Mucosa of rectum (tissue), 2 donors: Measurements from ENCODE around the gene UBA6.
"Not testable (repeated sequence)": the region's sequence is repeated elsewhere in the genome, so short reads cannot be mapped to it uniquely, and the experiment has no call there.

ENCODE experiments used
- H3K27ac ChIP-seq, 2 donors: one replicate each; pipeline ENCODE4 v1.7.0; 2013; ENCODE audit warnings: inconsistent platforms in 2 of 2, low read depth in 2 of 2, low read length in 2 of 2
- H3K27me3 ChIP-seq, 2 donors: one replicate each; pipeline ENCODE4 v1.7.0; 2013; ENCODE audit warnings: low read length in 2 of 2; ENCODE audit not compliant: control insufficient read depth in 2 of 2, insufficient read depth in 2 of 2
- H3K36me3 ChIP-seq, 2 donors: one replicate each; pipeline ENCODE4 v1.7.0; 2013; ENCODE audit warnings: low read length in 2 of 2; ENCODE audit not compliant: control insufficient read depth in 2 of 2, insufficient read depth in 2 of 2
- H3K4me1 ChIP-seq, 2 donors: one replicate each; pipeline ENCODE4 v1.7.0; 2013; ENCODE audit warnings: low read length in 2 of 2, mild to moderate bottlenecking in 1 of 2; ENCODE audit not compliant: control insufficient read depth in 2 of 2, insufficient read depth in 2 of 2
- H3K4me3 ChIP-seq, 2 donors: one replicate each; pipeline ENCODE4 v1.7.0; 2013; ENCODE audit warnings: low read length in 2 of 2
- H3K9ac ChIP-seq, 2 donors: one replicate each; pipeline ENCODE4 v1.7.0; 2013; ENCODE audit warnings: low read length in 2 of 2, low read depth in 1 of 2, mild to moderate bottlenecking in 1 of 2
- H3K9me3 ChIP-seq, 2 donors: one replicate each; pipeline ENCODE4 v1.7.0; 2013; ENCODE audit warnings: low read length in 2 of 2; ENCODE audit not compliant: control insufficient read depth in 2 of 2
- donor health status: healthy.
- donor health status: Normal muscosa, but diverticular disease.

UBA6 gene

DNA sequence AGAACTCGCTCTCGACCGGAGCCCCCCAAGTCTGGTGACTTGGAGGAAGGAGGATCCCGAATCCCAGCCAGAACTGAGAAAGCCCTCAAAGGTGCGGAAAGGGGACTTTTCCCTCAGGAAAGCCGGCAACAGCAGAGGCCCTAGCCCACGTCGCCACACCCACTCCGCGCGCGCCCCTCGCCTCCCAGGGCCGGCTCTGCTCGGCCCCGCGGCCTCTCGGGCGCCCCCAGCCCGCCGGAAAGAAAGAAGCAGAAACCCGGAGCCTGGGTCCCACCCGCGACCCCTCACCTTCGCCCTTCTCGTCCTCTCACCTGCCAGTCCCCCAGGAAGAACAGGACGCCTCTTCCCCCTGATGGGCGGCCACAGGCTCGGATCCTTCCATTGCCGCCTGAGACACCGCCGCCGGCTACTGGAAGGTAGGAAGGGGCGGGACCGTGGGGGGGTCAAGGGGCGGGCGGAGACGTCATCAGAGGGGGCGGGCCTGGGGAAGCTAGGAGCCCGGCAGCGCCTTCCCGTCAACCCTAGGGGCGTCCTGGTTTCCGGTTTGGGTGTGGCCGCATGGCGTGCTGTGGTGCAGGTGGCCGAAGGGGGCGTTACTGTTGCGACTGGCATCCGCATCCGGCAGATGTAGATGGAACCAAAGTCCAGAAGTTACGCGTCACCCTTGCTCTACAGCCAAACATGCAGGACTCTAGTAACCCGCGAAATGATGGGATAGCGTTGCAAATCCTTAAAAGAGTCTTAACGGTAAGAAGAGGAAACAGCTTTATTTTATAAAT is at the start of gene UBA6:
UBA6 (minus strand) TSS at position 418 of the 779 bp plus-strand sequence; CDS start at position 382, 36 bp downstream.
- Histone ChIP-seq H3K9ac (peak within 1 kb of the TSS; percentile 83 to 95), H3K36me3 (no peaks in the 10 kb centered on the region), H3K27me3 (no peaks in the 10 kb centered on the region), H3K27ac (peak within 1 kb of the TSS; percentile 81 to 89), H3K9me3 (no peaks in the 10 kb centered on the region), H3K4me3 (peak within 1 kb of the TSS; percentile 92 to 97), H3K4me1 (peaks cover 0 to 3% of the 10 kb centered on the region in 2 donors)

DNA sequence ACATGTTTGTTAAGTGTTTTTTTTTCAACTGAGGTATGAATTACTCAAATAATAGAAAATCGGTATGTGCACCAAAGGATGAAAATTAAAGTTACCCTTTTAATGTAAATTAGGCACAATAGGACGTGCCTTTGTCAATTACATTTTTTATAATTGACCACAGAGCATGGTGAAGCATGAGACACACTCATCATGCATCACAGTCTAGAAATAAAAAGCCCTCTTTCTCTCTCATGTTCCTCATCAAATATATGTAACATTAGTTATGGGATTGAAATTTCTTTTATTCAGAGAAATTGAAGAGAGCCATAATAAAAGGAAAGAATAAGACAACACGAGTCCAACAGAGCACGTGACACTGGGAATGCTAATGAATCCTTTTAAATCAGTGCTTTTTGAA is 49.7 kb upstream of the UBA6 start:
- H3K9me3 ChIP-seq: no peaks in the 10 kb centered on the region
- no peak overlapping the region for H3K9ac ChIP-seq
- H3K27ac ChIP-seq: no peak overlapping the region
- no peaks in the 10 kb centered on the region for H3K27me3 ChIP-seq
- no peaks in the 10 kb centered on the region for H3K4me1 ChIP-seq
- H3K4me3 ChIP-seq: no peak overlapping the region
- no peaks in the 10 kb centered on the region for H3K36me3 ChIP-seq

DNA sequence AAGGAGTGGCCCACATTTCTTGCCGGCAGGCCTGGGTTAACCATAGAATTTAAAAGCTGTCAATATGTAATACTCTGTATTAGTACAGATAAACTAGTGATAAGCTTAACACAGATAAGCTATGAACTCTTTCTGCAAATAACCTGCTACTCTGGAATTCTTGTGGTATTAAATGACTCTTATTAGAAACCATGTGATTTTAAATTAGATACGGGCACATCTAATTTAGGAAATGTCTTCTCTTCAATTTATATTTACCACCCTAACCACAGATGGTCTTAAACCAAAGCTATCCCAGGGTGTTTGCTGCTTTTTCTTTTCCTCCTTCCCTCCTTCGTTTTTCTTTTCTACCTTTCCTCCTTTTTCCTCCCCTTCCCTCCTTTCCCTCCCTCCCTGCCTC is 48.3 kb upstream of the UBA6 start:
- Histone ChIP-seq H3K4me1 (no peaks in the 10 kb centered on the region), H3K27me3 (no peaks in the 10 kb centered on the region), H3K36me3 (no peaks in the 10 kb centered on the region), H3K9ac (no peak overlapping the region), H3K4me3 (no peak overlapping the region), H3K27ac (no peak overlapping the region), H3K9me3 (no peaks in the 10 kb centered on the region)

DNA sequence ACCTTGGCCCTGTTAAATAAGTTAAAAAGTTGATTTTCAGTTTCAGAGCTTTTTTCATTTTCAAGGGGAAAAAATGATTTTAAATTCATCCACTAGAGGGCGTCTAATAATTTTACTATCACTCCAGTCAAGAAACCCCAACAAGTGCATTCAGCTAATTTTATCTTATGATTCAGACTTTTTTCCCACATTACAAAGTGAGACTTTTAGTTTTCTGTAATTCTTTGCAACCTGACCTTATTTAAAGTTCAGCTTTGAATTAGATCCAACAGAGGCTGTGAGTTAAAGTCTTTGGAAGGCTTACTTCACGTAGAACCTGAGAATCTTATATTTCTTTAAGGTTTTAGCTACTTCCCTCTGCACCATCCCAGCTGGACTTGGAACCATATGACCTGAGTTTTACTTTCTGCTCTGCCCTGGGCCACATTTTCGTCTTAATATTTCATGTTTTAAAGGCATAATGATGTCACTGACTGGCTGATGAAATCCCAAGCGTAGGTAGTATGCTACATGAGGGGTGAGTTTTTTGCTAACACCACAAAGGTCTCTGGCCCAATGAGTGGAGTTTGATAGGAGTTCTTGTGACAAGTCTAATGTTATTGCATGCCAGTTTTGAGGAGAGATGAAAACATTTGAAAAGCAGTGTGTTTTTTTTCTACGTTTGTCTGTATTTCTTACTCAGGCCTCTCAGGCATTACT is 46.0 kb upstream of the UBA6 start:
- H3K36me3 ChIP-seq: no peaks in the 10 kb centered on the region
- no peaks in the 10 kb centered on the region for H3K4me1 ChIP-seq
- H3K4me3 ChIP-seq: no peak overlapping the region
- H3K9me3 ChIP-seq: no peaks in the 10 kb centered on the region
- H3K27me3 ChIP-seq: no peaks in the 10 kb centered on the region
- H3K9ac ChIP-seq: no peak overlapping the region
- H3K27ac ChIP-seq: no peak overlapping the region

DNA sequence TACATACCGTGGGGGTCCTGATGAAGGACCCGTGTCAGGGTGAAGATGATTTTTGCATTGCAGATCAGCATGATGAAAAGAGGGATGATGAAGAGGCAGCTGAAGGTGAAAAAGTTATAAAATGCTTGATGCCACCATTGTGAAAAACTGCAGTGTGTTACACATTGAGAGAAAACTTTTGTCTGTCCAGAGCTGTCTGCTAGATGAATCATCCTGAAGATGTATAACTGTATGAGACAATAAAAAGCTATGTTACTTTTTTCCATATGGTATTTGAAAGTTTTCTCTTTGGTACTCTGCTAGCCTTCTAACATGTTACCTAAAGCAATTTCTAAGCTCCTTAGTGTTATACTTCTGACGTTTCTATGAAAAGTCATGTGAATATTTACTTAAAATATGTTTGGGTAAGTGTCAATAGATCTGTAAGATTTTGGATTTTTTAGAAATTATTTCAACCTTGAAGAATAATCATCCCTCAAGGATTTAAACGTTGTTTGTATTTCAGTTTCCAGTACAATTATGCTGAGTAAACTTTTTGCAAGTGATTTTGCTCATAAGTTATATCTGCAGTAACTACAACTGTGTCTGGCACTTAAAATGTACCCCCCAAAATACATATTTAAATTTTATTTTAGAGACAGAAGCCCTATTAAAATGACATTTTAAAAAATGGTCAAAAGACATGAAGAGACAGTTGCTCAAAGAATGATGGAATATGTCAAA is 43.8 kb upstream of the UBA6 start:
- H3K27me3 ChIP-seq: no peaks in the 10 kb centered on the region
- no peaks in the 10 kb centered on the region for H3K9me3 ChIP-seq

DNA sequence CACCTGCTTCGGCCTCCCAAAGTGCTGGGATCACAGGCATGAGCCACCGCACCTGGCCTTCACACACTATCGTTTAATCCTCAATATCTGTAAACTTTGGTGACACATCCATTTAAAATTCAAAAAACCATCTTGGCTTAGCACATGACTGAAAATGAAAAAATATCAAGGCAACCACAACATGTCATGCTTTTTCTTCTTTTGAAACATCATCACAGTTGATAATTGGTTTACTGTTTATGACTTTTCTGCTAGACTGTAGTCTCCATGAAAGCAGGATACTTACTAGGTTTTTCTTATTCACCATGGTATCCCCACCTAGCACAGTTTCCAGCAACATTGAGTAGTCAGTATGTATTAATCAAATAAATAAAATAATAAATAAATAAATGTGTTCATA is 42.2 kb upstream of the UBA6 start:
- Histone ChIP-seq H3K4me1 (no peaks in the 10 kb centered on the region), H3K9me3 (no peaks in the 10 kb centered on the region), H3K4me3 (no peak overlapping the region), H3K36me3 (no peaks in the 10 kb centered on the region), H3K27ac (no peak overlapping the region), H3K9ac (no peak overlapping the region), H3K27me3 (no peaks in the 10 kb centered on the region)

More for the DNA sequence above, 43.8 kb upstream of the UBA6 start:
- no peak overlapping the region for H3K27ac ChIP-seq
- no peak overlapping the region for H3K4me3 ChIP-seq
- H3K9ac ChIP-seq: no peak overlapping the region
- H3K36me3 ChIP-seq: no peaks in the 10 kb centered on the region
- H3K4me1 ChIP-seq: no peaks in the 10 kb centered on the region

DNA sequence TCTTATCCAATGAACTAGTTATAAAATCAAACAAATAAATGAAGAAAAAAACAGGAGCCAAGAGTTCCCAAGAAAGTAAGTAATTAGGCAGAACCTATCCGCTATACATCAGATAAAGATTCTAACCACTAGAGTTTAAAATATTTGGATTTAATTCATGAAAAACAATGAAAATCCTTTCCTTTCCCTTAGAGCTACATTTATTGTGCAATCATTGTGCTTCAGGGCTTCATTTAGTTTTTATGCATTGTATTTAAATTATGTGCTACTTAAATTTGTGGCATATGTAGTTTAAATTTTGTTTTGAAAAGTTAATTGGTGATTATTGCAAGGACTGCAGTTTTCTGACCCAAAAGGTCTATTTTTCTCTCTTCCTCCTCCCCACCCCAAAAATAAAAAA is 35.3 kb upstream of the UBA6 start:
- Histone ChIP-seq H3K4me1 (no peaks in the 10 kb centered on the region), H3K4me3 (no peak overlapping the region), H3K36me3 (no peaks in the 10 kb centered on the region), H3K9me3 (no peaks in the 10 kb centered on the region), H3K27ac (no peak overlapping the region), H3K9ac (no peak overlapping the region), H3K27me3 (no peaks in the 10 kb centered on the region)

DNA sequence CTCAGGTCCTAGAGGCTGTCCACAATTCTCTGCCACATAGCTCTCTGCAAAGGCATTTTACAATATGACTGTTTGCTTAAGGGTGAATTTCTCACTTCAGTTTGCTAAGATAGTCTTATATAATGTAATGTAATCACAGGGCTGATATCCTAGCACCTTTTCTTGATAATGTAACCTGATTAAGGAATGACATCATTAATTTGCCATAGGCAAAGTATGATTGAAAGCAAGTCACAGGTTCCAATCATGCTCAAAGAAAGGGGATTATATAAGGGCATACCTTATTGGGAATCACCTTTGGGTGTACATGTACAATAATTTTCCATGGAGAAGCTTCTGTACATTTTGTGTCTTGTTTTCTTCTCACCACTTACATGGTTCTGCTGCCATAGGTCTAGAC is 34.4 kb upstream of the UBA6 start:
- H3K4me1 ChIP-seq: no peaks in the 10 kb centered on the region
- H3K27ac ChIP-seq: no peak overlapping the region
- H3K36me3 ChIP-seq: no peaks in the 10 kb centered on the region
- no peaks in the 10 kb centered on the region for H3K9me3 ChIP-seq
- no peak overlapping the region for H3K9ac ChIP-seq
- no peak overlapping the region for H3K4me3 ChIP-seq
- H3K27me3 ChIP-seq: no peaks in the 10 kb centered on the region

DNA sequence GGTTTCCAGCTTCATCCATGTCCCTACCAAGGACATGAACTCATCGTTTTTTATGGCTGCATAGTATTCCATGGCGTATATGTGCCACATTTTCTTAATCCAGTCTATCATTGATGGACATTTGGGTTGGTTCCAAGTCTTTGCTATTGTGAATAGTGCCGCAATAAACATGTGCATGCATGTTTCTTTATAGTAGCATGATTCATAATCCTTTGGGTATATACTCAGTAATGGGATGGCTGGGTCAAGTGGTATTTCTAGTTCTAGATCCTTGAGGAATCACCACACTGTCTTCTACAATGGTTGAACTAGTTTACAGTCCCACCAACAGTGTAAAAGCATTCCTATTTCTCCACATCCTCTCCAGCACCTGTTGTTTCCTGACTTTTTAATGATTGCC is 29.6 kb upstream of the UBA6 start:
- H3K36me3 ChIP-seq, H3K27ac ChIP-seq, H3K27me3 ChIP-seq: not testable (repeated sequence)

More for the DNA sequence above, 29.6 kb upstream of the UBA6 start:
- H3K9me3 ChIP-seq, H3K4me3 ChIP-seq, H3K4me1 ChIP-seq, H3K9ac ChIP-seq: not testable (repeated sequence)
